Ishikawa (cell line): ENCODE measurements around the gene CD37.
A peak's percentile ranks its signal among the peaks of the same experiment; 100 is the strongest.

Experiments
- CEBPB ChIP-seq: IDR thresholded peaks from 2 replicates; pipeline ENCODE4 v1.6.1; 2012
- CREB1 ChIP-seq: IDR thresholded peaks from 2 replicates; pipeline ENCODE4 v1.6.1; 2012; ENCODE audit warnings: low read depth
- EGR1 ChIP-seq: IDR thresholded peaks from 2 replicates; pipeline ENCODE4 v1.6.1; 2012
- EP300 ChIP-seq: IDR thresholded peaks from 2 replicates; pipeline ENCODE4 v1.6.1; 2012; ENCODE audit warnings: borderline replicate concordance
- FOXM1 ChIP-seq: IDR thresholded peaks from 2 replicates; pipeline ENCODE4 v1.6.1; 2012; ENCODE audit warnings: low read depth, borderline replicate concordance
- NFIC ChIP-seq: IDR thresholded peaks from 2 replicates; pipeline ENCODE4 v1.6.1; 2012
- RAD21 ChIP-seq: IDR thresholded peaks from 2 replicates; pipeline ENCODE4 v1.6.1; 2012; ENCODE audit warnings: low read depth
- TAF1 ChIP-seq: IDR thresholded peaks from 2 replicates; pipeline ENCODE4 v1.6.1; 2012; ENCODE audit warnings: low read depth, mild to moderate bottlenecking
- TCF12 ChIP-seq: IDR thresholded peaks from 2 replicates; pipeline ENCODE4 v1.6.1; 2012; ENCODE audit warnings: low read depth
- TEAD4 ChIP-seq: IDR thresholded peaks from 2 replicates; pipeline ENCODE4 v1.6.1; 2012
- YY1 ChIP-seq: IDR thresholded peaks from 2 replicates; pipeline ENCODE4 v1.6.1; 2012; ENCODE audit warnings: low read depth
- ZBTB7A ChIP-seq: IDR thresholded peaks from 2 replicates; pipeline ENCODE4 v1.6.1; 2012; ENCODE audit warnings: low read depth
- TF ChIP-seq, protein P1 (sequence below): IDR thresholded peaks from 2 replicates; pipeline ENCODE4 v1.6.1; 2012
- TF ChIP-seq, protein P2 (sequence below): IDR thresholded peaks from 2 replicates; pipeline ENCODE4 v1.6.1; 2012
- TF ChIP-seq, protein P3 (sequence below): IDR thresholded peaks from 2 replicates; pipeline ENCODE4 v1.6.1; 2012; ENCODE audit warnings: low read depth, mild to moderate bottlenecking

The CD37 gene

DNA sequence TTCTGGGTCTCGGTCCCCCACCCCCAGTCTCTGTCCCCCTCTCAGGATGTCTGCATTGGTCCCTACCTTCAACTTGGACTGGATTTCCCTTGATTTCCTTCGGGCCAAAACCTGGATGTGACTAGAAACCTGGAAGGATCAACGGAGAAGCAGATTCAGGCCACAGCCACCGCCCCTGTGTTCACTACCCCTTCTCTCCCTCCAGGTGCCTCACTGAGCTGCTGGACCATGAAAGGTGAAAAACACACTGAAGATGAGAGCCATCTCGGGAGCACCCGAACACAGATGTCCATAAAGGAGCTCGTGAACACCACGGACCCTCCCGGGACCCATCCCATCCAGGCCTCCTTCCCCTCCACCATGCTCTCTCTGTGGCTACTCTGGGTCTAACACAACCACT is 22.0 kb downstream of the CD37 start:
- TF ChIP-seq EP300 (no peak), EGR1 (no peak), TCF12 (no peak), CREB1 (no peak), CEBPB (no peak), TAF1 (no peak), ZBTB7A (no peak), TEAD4 (no peak), YY1 (no peak)
- TF ChIP-seq, protein P1, sequence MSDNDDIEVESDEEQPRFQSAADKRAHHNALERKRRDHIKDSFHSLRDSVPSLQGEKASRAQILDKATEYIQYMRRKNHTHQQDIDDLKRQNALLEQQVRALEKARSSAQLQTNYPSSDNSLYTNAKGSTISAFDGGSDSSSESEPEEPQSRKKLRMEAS: no peak
- TF ChIP-seq, protein P2, sequence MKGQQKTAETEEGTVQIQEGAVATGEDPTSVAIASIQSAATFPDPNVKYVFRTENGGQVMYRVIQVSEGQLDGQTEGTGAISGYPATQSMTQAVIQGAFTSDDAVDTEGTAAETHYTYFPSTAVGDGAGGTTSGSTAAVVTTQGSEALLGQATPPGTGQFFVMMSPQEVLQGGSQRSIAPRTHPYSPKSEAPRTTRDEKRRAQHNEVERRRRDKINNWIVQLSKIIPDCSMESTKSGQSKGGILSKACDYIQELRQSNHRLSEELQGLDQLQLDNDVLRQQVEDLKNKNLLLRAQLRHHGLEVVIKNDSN: no peak

DNA sequence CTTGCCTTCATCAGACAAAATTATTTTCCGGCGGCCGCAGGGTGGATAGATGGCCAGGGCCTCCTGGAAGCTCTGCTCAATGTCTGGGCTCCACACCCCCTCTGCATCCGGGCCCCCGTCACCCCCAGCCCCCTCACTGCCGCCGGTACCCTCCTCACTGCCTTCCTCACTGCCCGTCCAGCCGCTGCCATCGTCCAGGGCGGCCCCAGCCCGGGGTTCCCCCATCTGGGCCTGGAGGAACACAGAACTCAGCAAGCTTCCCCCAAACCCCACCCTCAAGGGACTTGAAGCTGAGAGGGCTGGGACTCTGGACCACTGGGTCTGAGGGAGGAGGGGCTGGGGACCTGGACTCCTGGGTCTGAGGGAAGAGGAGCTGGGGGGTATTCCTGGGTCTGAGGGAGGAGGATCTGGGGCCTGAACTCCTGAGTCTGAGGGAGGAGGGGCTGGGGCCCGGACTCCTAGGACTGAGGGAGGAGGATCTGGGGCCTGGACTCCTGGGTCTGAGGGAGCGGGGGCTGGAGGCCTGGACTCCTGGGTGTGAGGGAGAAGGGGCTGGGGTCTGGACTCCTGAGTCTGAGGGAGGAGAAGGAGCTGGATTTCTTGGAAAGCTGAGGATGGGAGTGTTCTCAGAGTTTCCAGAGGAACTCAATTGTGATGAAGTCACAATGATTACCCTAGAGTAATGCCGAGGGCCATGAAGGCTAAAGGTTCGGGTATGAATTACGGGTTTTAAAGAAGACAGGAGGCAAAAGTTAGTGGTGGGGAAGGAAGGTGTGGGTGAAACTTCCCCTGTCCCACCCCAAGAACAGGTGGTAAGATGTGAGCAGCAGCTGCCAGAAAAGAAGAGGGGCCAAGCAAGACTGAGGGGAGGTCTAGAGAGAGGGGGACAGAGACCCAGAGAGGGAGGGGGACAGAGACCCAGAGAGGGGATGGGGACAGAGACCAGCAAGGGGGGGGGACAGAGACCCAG is 24.9 kb downstream of the CD37 start:
- TF ChIP-seq, protein P3, sequence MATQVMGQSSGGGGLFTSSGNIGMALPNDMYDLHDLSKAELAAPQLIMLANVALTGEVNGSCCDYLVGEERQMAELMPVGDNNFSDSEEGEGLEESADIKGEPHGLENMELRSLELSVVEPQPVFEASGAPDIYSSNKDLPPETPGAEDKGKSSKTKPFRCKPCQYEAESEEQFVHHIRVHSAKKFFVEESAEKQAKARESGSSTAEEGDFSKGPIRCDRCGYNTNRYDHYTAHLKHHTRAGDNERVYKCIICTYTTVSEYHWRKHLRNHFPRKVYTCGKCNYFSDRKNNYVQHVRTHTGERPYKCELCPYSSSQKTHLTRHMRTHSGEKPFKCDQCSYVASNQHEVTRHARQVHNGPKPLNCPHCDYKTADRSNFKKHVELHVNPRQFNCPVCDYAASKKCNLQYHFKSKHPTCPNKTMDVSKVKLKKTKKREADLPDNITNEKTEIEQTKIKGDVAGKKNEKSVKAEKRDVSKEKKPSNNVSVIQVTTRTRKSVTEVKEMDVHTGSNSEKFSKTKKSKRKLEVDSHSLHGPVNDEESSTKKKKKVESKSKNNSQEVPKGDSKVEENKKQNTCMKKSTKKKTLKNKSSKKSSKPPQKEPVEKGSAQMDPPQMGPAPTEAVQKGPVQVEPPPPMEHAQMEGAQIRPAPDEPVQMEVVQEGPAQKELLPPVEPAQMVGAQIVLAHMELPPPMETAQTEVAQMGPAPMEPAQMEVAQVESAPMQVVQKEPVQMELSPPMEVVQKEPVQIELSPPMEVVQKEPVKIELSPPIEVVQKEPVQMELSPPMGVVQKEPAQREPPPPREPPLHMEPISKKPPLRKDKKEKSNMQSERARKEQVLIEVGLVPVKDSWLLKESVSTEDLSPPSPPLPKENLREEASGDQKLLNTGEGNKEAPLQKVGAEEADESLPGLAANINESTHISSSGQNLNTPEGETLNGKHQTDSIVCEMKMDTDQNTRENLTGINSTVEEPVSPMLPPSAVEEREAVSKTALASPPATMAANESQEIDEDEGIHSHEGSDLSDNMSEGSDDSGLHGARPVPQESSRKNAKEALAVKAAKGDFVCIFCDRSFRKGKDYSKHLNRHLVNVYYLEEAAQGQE: no peak
- no peak for TF ChIP-seq TAF1
- TF ChIP-seq CEBPB: no peak
- TF ChIP-seq ZBTB7A: no peak
- no peak for TF ChIP-seq TEAD4
- no peak for TF ChIP-seq RAD21

DNA sequence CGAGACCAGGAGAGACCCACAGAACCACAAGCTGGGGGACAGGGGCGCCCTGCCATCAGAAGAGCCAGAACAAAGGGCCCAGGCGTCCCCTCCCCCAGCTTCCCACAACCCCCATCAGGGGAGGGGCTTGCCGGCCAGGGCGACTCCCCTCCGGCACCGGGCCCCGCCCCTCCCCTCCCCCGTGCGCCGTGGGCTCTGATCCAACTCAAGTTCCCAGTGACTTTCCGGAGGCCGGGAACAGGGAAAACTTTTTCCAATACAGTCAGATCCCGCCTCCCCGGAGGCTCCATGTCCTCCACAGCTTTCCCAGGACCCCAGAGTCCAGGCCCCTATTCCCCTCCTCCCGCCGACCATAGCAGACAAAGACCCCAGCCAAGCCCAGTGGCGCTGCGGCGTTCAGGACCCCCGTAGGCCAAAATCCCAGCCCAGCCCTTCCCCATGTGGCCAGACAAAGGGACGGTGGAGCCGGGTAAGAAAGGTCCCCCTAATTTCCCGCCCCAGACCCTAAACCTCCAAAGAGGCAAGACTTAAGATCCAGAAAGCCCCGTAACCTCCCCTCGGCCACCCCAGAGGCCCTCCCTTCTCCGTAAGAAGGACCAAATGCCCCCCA is 26.3 kb downstream of the CD37 start:
- TF ChIP-seq CEBPB: no peak
- TF ChIP-seq ZBTB7A: no peak
- TF ChIP-seq FOXM1: no peak
- peak; percentile 40; the same call in 1 of the 2 replicates for TF ChIP-seq TCF12
- TF ChIP-seq NFIC: peak; percentile 85
- TF ChIP-seq, protein P2: no peak
- TF ChIP-seq RAD21: no peak
- TF ChIP-seq, protein P1: no peak
- no peak for TF ChIP-seq EP300
- no peak for TF ChIP-seq TEAD4
- TF ChIP-seq, protein P3: no peak
- TF ChIP-seq TAF1: 0 out of 2 replicates have a peak, but pooled peaks have one; percentile 31
- TF ChIP-seq YY1: no peak

DNA sequence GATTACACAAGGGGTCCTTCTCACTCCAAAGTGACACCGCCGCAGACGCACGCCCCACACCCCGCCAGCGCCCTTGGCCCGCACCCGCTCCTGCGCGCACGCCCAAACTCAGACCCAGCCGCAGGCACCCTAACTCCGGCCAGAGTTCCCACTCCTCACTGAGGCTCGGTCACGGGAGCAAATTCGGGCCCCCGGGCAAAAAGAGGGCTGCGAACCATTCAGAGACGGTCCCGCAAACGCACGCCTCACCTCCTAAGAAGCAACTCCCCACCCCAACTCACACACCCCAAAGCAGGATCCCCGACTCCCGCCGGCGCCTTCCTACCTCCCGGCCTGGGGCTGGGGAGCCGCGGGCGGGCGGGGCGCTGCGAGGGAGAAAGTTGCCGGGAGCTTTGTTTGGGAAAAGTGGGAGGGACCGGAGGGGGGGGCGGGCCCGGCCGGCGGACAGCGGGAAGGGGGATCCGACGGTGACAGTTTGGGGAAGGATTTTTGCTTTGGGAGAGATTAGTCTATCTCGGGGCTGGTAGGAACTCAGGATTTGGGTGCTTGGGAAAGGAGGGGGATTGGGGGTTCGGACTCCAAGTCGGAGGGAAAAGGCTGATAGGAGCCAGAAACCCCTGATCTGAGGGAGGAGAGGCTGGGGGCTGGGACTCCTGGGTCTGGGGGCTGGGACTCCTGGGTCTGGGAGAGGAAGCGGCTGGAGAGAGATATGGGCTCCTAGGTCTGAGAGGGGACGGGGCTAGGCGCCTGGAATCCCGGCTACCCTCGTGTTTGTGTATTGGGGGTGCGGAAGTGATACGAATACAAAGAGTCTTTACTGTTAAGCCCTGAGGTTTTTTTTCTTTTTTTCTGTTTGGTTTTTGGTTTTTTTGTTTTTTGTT is 27.1 kb downstream of the CD37 start, which contains the start of gene TEAD2:
Gene TEAD2 (minus strand): TSS at position 369 of the 881 bp plus-strand sequence. CDS start 2,341 bp downstream, outside the sequence.
- TF ChIP-seq TCF12 (no peak), CREB1 (no peak), ZBTB7A (peak; percentile 63; the same call in 1 of the 2 replicates), CEBPB (no peak), FOXM1 (no peak), YY1 (no peak), NFIC (0 out of 2 replicates have a peak, but pooled peaks have one; percentile 7), TAF1 (no peak), TEAD4 (no peak), EGR1 (no peak), EP300 (no peak), RAD21 (no peak)
- TF ChIP-seq, protein P1: no peak
- TF ChIP-seq, protein P2: 0 out of 2 replicates have a peak, but pooled peaks have one; percentile 35
- TF ChIP-seq, protein P3: no peak
